IMR-90 (cell line): Measurements from ENCODE around the gene FARP1. TPM values are rescaled to one million over a fixed set of nuclear protein-coding genes. Genes with fewer than 3 reads are reported as not detected.

Source experiments
- ATAC-seq: fragments of 200-7000 bp; cut with Tn5 transposase; 2 replicates; pipeline ENCODE4 v1.9.1; 2020; ENCODE audit warnings: low read depth, mild to moderate bottlenecking, moderate library complexity
- BruUV-seq: library from RNA; stranded (reverse); fragments of 400-500 nt; replicated peaks from 2 replicates; lab custom pipeline; 2021; lab: Mats Ljungman, UMichigan
- CTCF ChIA-PET: fragments of 300-600 bp; formaldehyde crosslinking; extraction: SDS; loops from one replicate; lab custom pipeline; 2021; ENCODE audit warnings: antibody characterized with exemption; lab: Yijun Ruan, JAX
- POLR2A ChIA-PET: fragments of 300-600 bp; sonication (Branson Sonifier 250); formaldehyde crosslinking; loops from one replicate; lab custom pipeline; 2022; ENCODE audit warnings: antibody characterized with exemption; ENCODE audit not compliant: unreplicated experiment; lab: Charles Lee
- DNase-seq: peaks from one replicate; pipeline ENCODE4 v3.0.0; 2013
- H2AFZ ChIP-seq: replicated peaks from 2 replicates; pipeline ENCODE3; 2013; ENCODE audit warnings: low read length, mild to moderate bottlenecking; ENCODE audit not compliant: poor library complexity
- H2AK5ac ChIP-seq: 2 replicates; pipeline ENCODE4 v1.6.1; 2013; ENCODE audit warnings: low read depth, low read length, inconsistent platforms
- H2AK9ac ChIP-seq: replicated peaks from 2 replicates; pipeline ENCODE3; 2013; ENCODE audit warnings: mild to moderate bottlenecking, low read depth, low read length, moderate library complexity; ENCODE audit not compliant: poor library complexity
- H2BK120ac ChIP-seq: 2 replicates; pipeline ENCODE4 v1.6.1; 2013; ENCODE audit warnings: low read depth, low read length, inconsistent platforms
- H2BK15ac ChIP-seq: 3 replicates; pipeline ENCODE4 v1.6.1; 2013; ENCODE audit warnings: low read depth, low read length, inconsistent platforms
- H2BK20ac ChIP-seq: 2 replicates; pipeline ENCODE4 v1.6.1; 2013; ENCODE audit warnings: low read depth, mild to moderate bottlenecking, inconsistent platforms, low read length, moderate library complexity
- H2BK5ac ChIP-seq: 2 replicates; pipeline ENCODE4 v1.6.1; 2013; ENCODE audit warnings: mild to moderate bottlenecking, low read depth, low read length, inconsistent platforms; ENCODE audit not compliant: poor library complexity, severe bottlenecking
- H3K14ac ChIP-seq: replicated peaks from 2 replicates; pipeline ENCODE4 v1.6.1; 2013; ENCODE audit warnings: low read depth, low read length, inconsistent platforms
- H3K18ac ChIP-seq: 2 replicates; pipeline ENCODE4 v1.6.1; 2013; ENCODE audit warnings: low read depth, low read length, control low read depth
- H3K23ac ChIP-seq: 2 replicates; pipeline ENCODE4 v1.6.1; 2013; ENCODE audit warnings: low read depth, low read length, inconsistent platforms
- H3K27ac ChIP-seq: 2 replicates; pipeline ENCODE4 v1.5.1; 2013; ENCODE audit warnings: mild to moderate bottlenecking, control low read depth, low read length; ENCODE audit not compliant: insufficient read depth
- H3K27me3 ChIP-seq: 2 replicates; pipeline ENCODE4 v1.6.1; 2013; ENCODE audit warnings: low read length; ENCODE audit not compliant: control insufficient read depth, insufficient read depth
- H3K36me3 ChIP-seq: 2 replicates; pipeline ENCODE4 v1.6.1; 2013; ENCODE audit warnings: low read length, mixed read lengths; ENCODE audit not compliant: control insufficient read depth, insufficient read depth
- H3K4ac ChIP-seq: 2 replicates; pipeline ENCODE4 v1.6.1; 2013; ENCODE audit warnings: low read depth, low read length, inconsistent platforms
- H3K4me1 ChIP-seq: 2 replicates; pipeline ENCODE4 v1.6.1; 2013; ENCODE audit warnings: low read length, mixed read lengths; ENCODE audit not compliant: control insufficient read depth, insufficient read depth
- H3K4me2 ChIP-seq: 2 replicates; pipeline ENCODE4 v1.6.1; 2013; ENCODE audit warnings: low read depth, mild to moderate bottlenecking, control low read depth, low read length, moderate library complexity
- H3K4me3 ChIP-seq: 2 replicates; pipeline ENCODE4 v1.5.1; 2013; ENCODE audit warnings: low read depth, mild to moderate bottlenecking, control low read depth, low read length, moderate library complexity; ENCODE audit not compliant: insufficient read depth
- H3K56ac ChIP-seq: 2 replicates; pipeline ENCODE4 v1.6.1; 2013; ENCODE audit warnings: low read length, inconsistent platforms; ENCODE audit not compliant: insufficient read depth; ENCODE audit errors: extremely low read depth
- H3K79me1 ChIP-seq, 2 experiments: 2 replicates each; pipeline ENCODE4 v1.6.1; 2013; ENCODE audit warnings: low read length in 2 of 2, inconsistent platforms in 1 of 2, low read depth in 1 of 2
- H3K9ac ChIP-seq: 2 replicates; pipeline ENCODE4 v1.6.1; 2013; ENCODE audit warnings: low read depth, low read length, control low read depth
- H3K9me1 ChIP-seq: 2 replicates; pipeline ENCODE4 v1.6.1; 2013; ENCODE audit warnings: low read length, inconsistent platforms; ENCODE audit not compliant: insufficient read depth
- H3K9me3 ChIP-seq: 2 replicates; pipeline ENCODE4 v1.6.1; 2013; ENCODE audit warnings: low read length; ENCODE audit not compliant: control insufficient read depth, insufficient read depth
- H4K20me1 ChIP-seq: 2 replicates; pipeline ENCODE4 v1.6.1; 2013; ENCODE audit warnings: low read length, inconsistent platforms; ENCODE audit not compliant: insufficient read depth
- H4K5ac ChIP-seq: 2 replicates; pipeline ENCODE4 v1.6.1; 2013; ENCODE audit warnings: mild to moderate bottlenecking, low read depth, low read length, control low read depth
- H4K8ac ChIP-seq, 2 experiments: 2 replicates each; pipeline ENCODE4 v1.6.1; 2013; ENCODE audit warnings: low read depth in 2 of 2, low read length in 2 of 2, control low read depth in 1 of 2, inconsistent platforms in 1 of 2
- H4K91ac ChIP-seq: 2 replicates; pipeline ENCODE4 v1.6.1; 2013; ENCODE audit warnings: low read depth, low read length, inconsistent platforms; ENCODE audit not compliant: insufficient read depth
- BHLHE40 ChIP-seq: fragments of 150-350 bp; IDR thresholded peaks from 2 replicates; pipeline ENCODE4 v1.6.1; 2016; ENCODE audit warnings: mild to moderate bottlenecking, low read depth, low read length
- CEBPB ChIP-seq: IDR thresholded peaks from 2 replicates; pipeline ENCODE4 v1.6.1; 2012; ENCODE audit warnings: low read depth, low read length, improper control_type of control experiment
- CHD1 ChIP-seq: IDR thresholded peaks from 2 replicates; pipeline ENCODE4 v1.6.1; 2012; ENCODE audit warnings: low read depth, low read length, improper control_type of control experiment
- FOS ChIP-seq: fragments of 150-350 bp; IDR thresholded peaks from 2 replicates; pipeline ENCODE4 v1.6.1; 2016; ENCODE audit warnings: low read depth, low read length
- MAFK ChIP-seq: IDR thresholded peaks from 2 replicates; pipeline ENCODE4 v1.6.1; 2012; ENCODE audit warnings: low read depth, low read length, improper control_type of control experiment
- MAZ ChIP-seq: IDR thresholded peaks from 2 replicates; pipeline ENCODE4 v1.6.1; 2012; ENCODE audit warnings: low read depth, mild to moderate bottlenecking, low read length, improper control_type of control experiment, moderate library complexity, borderline replicate concordance
- NFE2L2 ChIP-seq: fragments of 150-350 bp; IDR thresholded peaks from 2 replicates; pipeline ENCODE4 v1.6.1; 2016; ENCODE audit warnings: low read depth, mild to moderate bottlenecking, low read length
- POLR2A ChIP-seq: IDR thresholded peaks from 2 replicates; pipeline ENCODE4 v1.6.1; 2012; ENCODE audit warnings: mild to moderate bottlenecking, low read depth, low read length
- RAD21 ChIP-seq: IDR thresholded peaks from 2 replicates; pipeline ENCODE4 v1.6.1; 2012; ENCODE audit warnings: low read length, improper control_type of control experiment
- RCOR1 ChIP-seq: IDR thresholded peaks from 2 replicates; pipeline ENCODE4 v1.6.1; 2012; ENCODE audit warnings: mild to moderate bottlenecking, low read length, improper control_type of control experiment; ENCODE audit not compliant: insufficient replicate concordance
- RFX5 ChIP-seq: IDR thresholded peaks from 2 replicates; pipeline ENCODE4 v1.8.0; 2012; ENCODE audit warnings: low read depth, mild to moderate bottlenecking, low read length, moderate library complexity
- SMC3 ChIP-seq: fragments of 150-350 bp; IDR thresholded peaks from 2 replicates; pipeline ENCODE4 v1.6.1; 2016; ENCODE audit warnings: low read depth, mild to moderate bottlenecking, antibody characterized with exemption, low read length, moderate library complexity
- WGBS, 2 experiments: methylation state at CpG; one replicate each; pipeline versions ENCODE4 v1.1.5 to v1.1.7; 2013; ENCODE audit warnings: missing lambda C conversion rate in 2 of 2; ENCODE audit not compliant: insufficient read length in 1 of 2; ENCODE audit errors: extremely low coverage in 2 of 2; 5-methylcytosine and 5-hydroxymethylcytosine counted together
- dilution Hi-C: fragments of 300-500 bp; cut with HindIII; formaldehyde crosslinking; loops from one replicate; pipeline ENCODE4 v1.14.3; 2018; ENCODE audit warnings: low sequenced_read_pairs; ENCODE audit not compliant: unreplicated experiment
- in situ Hi-C: fragments of 300-500 bp; cut with MboI; formaldehyde crosslinking; loops from 3 replicates; pipeline ENCODE4 v1.14.3; 2019; ENCODE audit warnings: low sequenced_read_pairs, inconsistent platforms, mixed read lengths
- intact Hi-C: fragments of 100-400 bp; cut with micrococcal nuclease; formaldehyde crosslinking; loops from 2 replicates; pipeline ENCODE4 v1.10.0; 2022
- polyA plus RNA-seq, 3 experiments: library from polyadenylated mRNA; depleted of rRNA; stranded (reverse); fragments of >200 nt; gene quantifications; 2 replicates each; pipeline ENCODE4 v1.2.3, GENCODE V29; 2012; ENCODE audit warnings: low replicate concordance in 1 of 3
- total RNA-seq: library from RNA; depleted of rRNA; stranded (reverse); fragments of >200 nt; gene quantifications from 2 replicates; pipeline ENCODE4 v1.2.3, GENCODE V29; 2012
- TF ChIP-seq, protein P1 (sequence below): fragments of 150-350 bp; IDR thresholded peaks from 2 replicates; pipeline ENCODE4 v1.6.1; 2017; ENCODE audit warnings: mild to moderate bottlenecking, antibody characterized with exemption, low read length, low read depth
- TF ChIP-seq, protein P2 (sequence below): fragments of 150-350 bp; IDR thresholded peaks from 2 replicates; pipeline ENCODE4 v1.6.1; 2016; ENCODE audit warnings: low read depth, mild to moderate bottlenecking, low read length, moderate library complexity, borderline replicate concordance

The FARP1 gene
- total and polyA plus RNA-seq, 2 of the 4 experiments (the other 2 are of a cell fraction) = 39.6 to 57.0 TPM

DNA sequence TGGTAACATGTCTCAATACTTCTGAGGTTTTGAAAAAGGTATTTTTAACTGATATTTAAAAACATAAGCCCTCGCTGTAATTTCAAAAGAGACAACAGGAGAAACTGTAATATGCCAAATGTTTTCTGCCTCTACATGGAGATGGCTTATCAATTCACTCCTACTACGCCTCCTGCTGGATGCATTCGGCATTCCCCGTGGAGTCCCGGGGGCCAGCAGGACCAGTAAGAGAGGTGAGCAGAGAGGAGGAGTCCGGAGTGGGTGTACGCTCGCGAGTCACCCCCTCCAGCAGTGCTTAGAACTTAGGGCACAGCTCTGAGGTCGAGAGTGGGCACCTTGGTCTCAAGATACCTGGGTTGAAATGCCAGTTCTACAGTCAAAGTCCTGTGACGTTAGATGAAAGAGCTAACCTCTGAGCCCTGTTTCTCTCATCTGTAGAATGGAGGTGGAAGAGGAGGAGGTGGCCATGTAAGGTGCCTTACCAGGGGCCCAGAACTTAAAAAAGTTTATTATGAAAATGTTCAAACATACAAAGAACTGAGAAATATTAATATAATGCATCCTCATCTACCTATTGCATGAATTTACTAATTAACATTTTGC is 323.8 kb downstream of the FARP1 start (continued):
- no peak for TF ChIP-seq RFX5

GRCh38 chr13:98467263-98467985 is 324.5 kb downstream of the FARP1 start:
- H3K9ac ChIP-seq = no peak overlapping the region
- ChIA-PET POLR2A (no interaction called here), CTCF (interaction anchor here (0.6 to 1.2 kb wide), 3 partner anchors 8 to 434 kb away, joined by 3 read pairs; no protein-coding TSS in a partner anchor)
- no peak overlapping the region; a peak in 1 of 4 replicates for H4K8ac ChIP-seq
- no peaks in the 10 kb centered on the region for H3K9me3 ChIP-seq
- intact Hi-C loops (loop anchor here (5.0 kb wide), 3 partner anchors 110 to 205 kb away; partner anchors contain the start of gene STK24), in situ Hi-C loops (no loop called here), dilution Hi-C loops (loop anchor here (25.0 kb wide), 1 partner anchor 195 kb away; no protein-coding TSS in a partner anchor)
- H2AFZ ChIP-seq = no peak overlapping the region
- ATAC-seq = no peak
- H3K27ac ChIP-seq = no peak overlapping the region
- H3K4ac ChIP-seq = no peak overlapping the region
- no peak overlapping the region for H3K4me3 ChIP-seq
- no peak overlapping the region for H3K18ac ChIP-seq
- H2BK120ac ChIP-seq = no peak overlapping the region
- H3K56ac ChIP-seq = no peak overlapping the region
- H3K4me1 ChIP-seq = 0 out of 2 replicates have a peak, but pooled peaks cover 3% of the 10 kb centered on the region
- no peak for DNase-seq
- BruUV-seq = no TSS peak
- no peak overlapping the region for H2AK5ac ChIP-seq
- no peak overlapping the region for H2BK5ac ChIP-seq
- no peak overlapping the region for H4K5ac ChIP-seq
- H2AK9ac ChIP-seq = peak overlapping the region; percentile 71
- peaks cover 45 to 87% of the 10 kb centered on the region in 2 experiments for H3K79me1 ChIP-seq
- 67% methylated on average over 1 of the region's 13 CpGs; no CpG with 5 or more reads in 1 of the 2 experiments for WGBS, 2 experiments
- H3K4me2 ChIP-seq = no peak overlapping the region
- H2BK15ac ChIP-seq = no peak overlapping the region
- no peaks in the 10 kb centered on the region for H3K27me3 ChIP-seq
- peaks cover 49% of the 10 kb centered on the region for H3K36me3 ChIP-seq
- peaks cover 36% of the 10 kb centered on the region for H4K20me1 ChIP-seq
- no peak overlapping the region for H3K23ac ChIP-seq
- no peak overlapping the region for H2BK20ac ChIP-seq
- H3K9me1 ChIP-seq = peaks cover 19% of the 10 kb centered on the region
- H3K14ac ChIP-seq = no peak overlapping the region
- no peak overlapping the region for H4K91ac ChIP-seq
- TF ChIP-seq, protein P1, sequence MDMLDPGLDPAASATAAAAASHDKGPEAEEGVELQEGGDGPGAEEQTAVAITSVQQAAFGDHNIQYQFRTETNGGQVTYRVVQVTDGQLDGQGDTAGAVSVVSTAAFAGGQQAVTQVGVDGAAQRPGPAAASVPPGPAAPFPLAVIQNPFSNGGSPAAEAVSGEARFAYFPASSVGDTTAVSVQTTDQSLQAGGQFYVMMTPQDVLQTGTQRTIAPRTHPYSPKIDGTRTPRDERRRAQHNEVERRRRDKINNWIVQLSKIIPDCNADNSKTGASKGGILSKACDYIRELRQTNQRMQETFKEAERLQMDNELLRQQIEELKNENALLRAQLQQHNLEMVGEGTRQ = no peak
- TF ChIP-seq CHD1 (no peak), RCOR1 (no peak), MAZ (no peak), POLR2A (no peak), FOS (no peak), NFE2L2 (no peak), RAD21 (no peak), SMC3 (no peak), RFX5 (no peak), CEBPB (no peak), BHLHE40 (no peak), MAFK (no peak)
- TF ChIP-seq, protein P2, sequence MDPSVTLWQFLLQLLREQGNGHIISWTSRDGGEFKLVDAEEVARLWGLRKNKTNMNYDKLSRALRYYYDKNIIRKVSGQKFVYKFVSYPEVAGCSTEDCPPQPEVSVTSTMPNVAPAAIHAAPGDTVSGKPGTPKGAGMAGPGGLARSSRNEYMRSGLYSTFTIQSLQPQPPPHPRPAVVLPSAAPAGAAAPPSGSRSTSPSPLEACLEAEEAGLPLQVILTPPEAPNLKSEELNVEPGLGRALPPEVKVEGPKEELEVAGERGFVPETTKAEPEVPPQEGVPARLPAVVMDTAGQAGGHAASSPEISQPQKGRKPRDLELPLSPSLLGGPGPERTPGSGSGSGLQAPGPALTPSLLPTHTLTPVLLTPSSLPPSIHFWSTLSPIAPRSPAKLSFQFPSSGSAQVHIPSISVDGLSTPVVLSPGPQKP = no peak
